GM11168 (cell line): ENCODE results near the gene TINCR.
"Not testable (repeated sequence)": the region's sequence is repeated elsewhere in the genome, so short reads cannot be mapped to it uniquely, and the experiment has no call there.

Experiments used
- in situ Hi-C: fragments of 300-500 bp; cut with MboI; formaldehyde crosslinking; loops from one replicate; pipeline ENCODE4 v1.12.0; 2022; ENCODE audit warnings: low sequenced_read_pairs; ENCODE audit not compliant: unreplicated experiment

The TINCR gene

DNA sequence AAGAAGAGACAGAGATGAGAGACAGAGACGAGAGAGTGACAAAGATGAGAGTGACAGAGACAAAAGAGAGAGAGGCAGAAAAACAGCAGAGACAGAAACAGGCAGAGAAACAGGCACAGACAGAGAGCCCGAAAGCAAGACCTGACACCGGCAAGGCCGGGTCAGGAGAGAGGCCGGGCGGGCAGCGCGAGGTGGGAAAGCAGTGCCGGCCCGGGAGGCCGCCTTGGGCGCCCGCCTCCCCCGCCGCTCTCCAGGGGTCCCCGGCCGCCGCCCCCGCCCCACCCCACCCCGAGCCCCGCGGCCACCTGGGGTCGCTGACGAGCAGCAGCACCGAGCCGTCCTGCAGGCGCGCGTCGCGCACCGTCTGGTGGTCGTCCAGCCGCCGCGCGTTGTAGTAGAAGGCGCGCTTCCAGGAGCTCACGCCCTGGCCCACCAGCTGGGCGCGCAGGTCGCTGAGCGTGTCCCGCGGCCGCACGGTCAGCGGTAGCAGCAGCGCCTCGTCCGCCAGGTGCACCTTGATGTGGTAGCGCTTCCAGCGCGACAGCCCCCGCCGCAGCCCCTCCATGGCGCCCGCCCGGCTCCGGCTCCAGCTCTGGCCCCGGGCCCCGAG lies at the start of gene TINCR:
TSS of gene TINCR (minus strand) at position 594 of the 610 bp plus-strand sequence.
- in situ Hi-C loops = no loop called here

DNA sequence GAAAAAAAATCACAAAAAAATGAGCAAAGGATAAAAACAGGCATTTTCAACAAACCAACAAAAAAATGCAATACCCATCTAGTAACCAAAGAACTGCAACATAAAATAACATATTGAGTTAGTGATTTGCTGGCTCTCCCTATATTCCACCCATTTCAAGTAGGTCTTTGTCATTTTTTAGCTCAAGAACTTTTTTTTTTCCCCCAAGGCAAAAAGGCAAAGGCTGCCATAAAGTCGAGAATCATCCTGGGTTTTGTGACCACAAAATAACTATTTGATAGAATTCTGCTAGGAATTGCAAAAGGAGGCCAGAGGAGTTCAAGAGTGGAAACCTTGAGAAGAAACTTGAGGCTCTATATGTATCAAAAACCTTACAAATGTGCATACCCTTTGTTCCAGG lies 49.3 kb upstream of the TINCR start:
- in situ Hi-C loops = no loop called here

DNA sequence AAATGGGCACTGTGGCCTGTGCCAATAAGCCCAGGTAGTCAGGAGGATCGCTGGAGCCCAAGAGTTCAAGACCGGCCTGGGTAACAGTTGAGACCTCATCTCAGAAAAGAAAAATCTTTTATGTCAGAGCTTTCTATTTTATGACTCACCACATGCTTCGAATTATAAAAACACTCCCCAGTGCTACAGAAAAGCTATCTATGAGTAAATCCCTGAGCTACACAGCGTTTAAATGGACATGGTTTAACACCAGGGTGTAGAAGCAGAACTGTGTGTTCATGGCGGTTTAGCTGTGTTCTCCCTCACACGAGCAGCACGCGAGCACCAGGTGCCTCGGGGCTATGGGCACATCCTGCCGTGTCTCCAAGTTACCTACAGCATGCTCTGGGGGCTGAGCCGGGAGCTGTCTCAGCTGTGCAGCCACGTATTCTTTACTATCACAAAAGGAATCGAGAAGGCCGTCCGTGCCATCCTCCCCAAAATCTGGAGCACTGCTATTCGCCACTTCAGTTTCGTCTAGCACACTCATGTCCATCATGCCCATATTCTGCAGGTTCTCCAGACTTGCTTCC lies 48.1 kb upstream of the TINCR start:
- in situ Hi-C loops = no loop called here

DNA sequence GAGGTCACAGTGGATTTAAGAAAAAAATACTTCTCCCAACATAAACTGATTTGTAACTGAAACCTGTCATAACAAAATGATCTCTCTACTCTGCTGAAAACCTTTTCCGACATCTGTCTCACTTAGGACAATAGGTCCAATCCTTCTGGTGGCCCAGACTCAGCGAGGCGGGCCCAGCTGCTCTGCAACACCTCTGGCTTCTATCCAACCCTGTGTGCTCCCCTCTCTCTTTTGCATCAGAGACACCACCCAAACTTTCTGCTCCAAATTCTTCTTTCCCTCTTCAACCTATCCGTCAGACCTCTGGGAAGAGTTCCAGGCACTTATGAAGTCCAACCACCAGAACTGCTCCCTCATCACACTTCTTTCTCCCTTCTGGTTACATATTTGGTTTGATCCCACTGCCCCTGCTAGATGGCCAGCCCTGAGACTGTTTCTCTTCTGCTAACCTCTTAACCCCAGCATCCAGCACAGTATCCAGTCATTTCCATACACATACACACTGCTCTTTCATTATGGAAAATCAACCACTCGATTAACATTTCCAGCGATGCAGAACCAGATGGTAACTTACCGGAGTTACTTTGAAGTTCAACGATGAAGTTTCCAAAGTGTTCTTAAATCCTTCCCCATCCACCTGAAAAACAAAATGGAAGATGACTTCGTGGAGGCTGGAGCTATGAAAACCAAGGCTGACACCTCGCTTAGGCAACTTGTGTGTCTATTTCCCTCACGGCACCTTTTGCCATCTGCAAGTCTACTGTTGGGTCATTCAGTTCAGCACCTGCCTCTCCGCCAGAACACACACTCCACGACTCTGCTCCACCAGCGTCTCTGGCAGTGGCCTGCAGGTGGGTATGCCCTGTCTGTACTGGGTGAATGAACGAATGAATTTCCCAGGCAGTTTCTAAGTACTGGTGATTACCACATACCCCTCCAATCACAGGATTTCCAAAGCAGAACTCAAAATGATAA lies 45.4 kb upstream of the TINCR start:
- in situ Hi-C loops = no loop called here

DNA sequence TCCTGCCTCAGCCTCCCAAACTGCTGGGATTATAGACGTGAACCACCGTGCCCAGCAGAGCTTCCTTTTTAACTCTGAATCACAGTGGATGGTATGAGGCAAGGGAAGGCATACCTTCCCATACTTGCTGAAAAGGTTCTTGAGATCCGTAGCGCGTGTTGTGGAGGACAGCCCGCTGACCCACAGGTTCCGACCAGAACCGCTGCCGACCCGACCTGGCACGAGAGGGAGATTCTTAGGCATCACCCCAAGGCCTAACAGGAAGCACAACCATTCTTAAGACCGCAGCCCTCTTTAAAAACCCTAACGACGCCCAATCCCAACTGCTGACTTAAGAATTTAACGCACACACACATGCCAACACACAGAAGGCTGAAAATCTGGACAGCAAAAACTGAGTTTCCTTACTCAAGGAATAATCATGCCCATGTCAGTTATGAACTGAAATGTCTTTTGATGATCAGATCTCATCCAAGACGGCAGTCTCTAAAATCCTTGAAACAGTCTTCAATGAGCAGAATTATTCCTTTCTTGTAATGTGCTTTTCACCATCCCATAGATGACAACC lies 42.2 kb upstream of the TINCR start:
- in situ Hi-C loops = no loop called here

DNA sequence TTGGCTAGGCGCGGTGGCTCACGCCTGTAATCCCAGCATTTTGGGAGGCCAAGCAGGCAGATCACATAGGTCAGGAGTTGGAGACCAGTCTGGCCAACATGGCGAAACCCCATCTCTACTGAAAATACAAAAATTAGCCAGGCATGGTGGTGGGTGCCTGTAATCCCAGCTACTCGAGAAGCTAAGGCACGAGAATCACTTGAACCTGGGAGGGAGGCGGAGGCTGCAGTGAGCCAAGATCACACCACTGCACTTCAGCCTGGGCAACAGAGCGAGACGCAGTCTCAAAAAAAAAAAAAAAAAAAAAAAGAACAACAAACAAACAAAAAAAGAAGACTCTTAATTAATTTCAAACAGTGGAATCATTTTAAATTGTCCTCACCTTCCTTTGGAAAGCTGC lies 41.0 kb upstream of the TINCR start:
- in situ Hi-C loops = not testable (repeated sequence)

DNA sequence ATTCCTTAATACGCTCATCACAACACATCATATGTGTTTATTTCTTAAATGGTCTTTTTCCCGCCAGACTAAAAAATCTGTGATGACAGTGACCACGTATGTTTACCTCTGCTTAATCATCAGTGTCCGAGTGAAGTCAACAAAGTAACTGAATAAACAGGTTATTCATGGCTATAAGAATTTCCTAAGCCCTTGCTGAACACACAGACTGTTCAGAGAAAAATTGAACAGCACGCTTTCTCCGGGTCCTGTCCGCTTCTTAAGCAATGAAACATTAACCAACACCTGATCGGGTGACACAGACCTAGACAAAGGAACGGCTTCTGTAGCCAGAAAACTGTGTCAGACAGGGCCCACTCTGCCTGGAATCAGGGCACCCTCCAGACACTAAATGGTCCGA lies 40.5 kb upstream of the TINCR start:
- in situ Hi-C loops = no loop called here

DNA sequence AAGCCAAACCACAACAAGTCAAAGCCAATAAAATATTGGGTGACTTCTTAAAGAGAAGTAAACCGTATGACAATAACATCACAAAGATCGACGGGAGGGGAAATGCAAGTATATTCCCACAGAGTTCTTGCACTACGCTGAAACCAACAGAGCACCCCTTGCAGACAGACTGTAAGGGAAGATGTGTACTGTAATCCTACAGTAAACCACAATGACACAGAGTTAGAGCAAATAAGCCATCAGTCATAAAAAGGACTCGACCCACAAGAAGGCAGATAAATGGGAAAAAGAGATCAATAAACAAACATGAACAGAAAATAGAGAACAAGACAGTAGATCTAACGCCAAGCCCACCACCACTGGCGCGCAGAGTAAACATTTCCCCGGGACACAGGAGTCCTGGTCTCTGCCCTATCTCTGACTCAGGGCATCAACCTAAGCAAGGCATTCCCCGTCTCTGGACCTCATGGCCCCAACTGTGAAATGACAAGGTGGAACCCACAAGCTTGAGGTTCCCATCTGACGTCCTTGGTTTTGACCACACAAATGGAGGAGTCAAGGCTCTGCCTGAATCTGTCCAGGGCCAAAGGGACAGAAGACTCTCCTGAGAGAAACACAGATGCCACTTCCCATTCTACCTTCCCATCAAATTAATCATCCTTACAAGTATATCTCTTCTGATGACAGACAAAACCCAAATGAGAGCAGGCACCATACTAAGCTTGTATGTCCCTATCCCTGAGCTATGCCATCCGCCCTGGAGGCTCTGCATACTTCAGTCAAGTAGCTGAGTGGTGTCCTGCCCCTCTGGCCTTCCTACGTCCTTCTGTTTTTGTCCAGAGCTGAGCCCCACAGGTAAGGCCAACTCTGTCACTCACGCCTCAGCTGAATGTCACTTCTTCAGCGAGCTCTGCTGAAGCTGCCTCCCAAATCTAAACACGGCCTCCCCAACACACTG lies 39.8 kb upstream of the TINCR start:
- in situ Hi-C loops = no loop called here

DNA sequence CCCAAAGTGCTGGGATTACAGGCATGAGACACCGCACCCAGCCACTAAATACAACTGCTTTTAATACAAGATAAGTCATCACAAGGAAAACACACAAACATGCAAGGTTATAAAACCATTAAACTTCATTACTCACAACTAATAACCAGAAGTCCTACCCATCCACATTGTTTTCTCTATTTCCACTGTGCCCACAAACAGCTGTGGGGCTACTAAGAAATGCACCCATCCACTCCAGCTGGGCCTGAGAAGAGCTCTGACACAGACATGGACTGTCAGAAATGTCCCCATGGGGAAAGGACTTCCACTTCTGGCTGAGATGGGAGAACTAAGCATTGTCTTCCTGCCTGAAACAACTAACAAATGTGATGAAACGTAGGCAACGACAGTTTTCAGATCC lies 37.6 kb upstream of the TINCR start:
- in situ Hi-C loops = no loop called here

DNA sequence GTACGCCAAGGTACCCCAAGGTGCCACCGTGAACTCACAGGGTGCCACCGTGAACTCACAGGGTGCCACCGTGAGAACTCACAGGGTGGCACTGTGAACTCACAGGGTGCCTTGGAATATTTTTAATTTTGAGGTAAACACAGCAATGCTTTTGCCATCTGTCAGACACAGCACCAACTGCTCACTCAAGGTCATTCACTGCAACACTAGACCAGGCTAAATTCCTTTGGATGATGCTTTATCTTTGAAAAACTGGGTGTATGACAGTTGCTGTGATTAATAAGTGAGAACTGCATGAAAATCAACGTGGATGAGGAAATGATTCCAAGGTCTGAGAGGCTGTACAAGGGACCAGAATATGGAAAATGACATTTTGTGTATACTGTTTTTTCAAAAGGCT lies 35.9 kb upstream of the TINCR start:
- in situ Hi-C loops = no loop called here

DNA sequence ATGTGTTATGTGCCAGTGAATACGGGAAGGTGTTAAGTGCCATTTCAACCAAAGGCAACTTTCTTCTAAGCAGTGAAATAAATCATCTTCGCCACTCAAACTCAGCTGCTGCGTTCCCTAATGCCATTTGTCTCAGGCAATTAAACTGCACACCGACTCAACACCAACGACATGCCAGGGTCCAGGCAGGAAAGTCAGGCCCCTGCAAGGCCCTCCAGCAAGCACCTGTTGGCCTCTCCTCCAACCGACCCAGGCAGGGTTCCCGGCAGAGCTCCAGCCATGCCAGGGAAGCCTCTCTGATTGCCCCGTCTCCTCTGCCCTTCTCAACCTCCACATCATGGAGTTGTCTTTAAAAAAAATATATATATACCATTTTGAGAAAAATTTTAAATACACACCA lies 33.0 kb upstream of the TINCR start:
- in situ Hi-C loops = no loop called here

DNA sequence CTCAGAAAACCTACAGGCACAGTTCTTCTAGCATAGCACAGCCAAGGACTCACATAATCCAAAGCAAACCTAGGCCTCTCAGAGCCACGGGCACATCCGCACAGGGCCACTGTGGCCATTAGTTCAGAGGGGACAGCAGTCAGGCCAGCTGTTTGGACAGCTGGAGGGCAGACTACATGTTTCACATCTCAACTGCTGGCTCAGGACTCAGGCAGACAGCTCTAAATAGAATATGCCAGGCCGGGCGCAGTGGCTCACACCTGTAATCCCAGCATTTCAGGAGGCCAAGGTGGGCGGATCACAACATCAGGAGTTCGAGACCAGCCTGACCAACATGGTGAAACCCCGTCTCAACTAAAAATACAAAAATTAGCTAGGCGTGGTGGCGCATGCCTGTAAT lies 28.0 kb upstream of the TINCR start:
- in situ Hi-C loops = no loop called here

DNA sequence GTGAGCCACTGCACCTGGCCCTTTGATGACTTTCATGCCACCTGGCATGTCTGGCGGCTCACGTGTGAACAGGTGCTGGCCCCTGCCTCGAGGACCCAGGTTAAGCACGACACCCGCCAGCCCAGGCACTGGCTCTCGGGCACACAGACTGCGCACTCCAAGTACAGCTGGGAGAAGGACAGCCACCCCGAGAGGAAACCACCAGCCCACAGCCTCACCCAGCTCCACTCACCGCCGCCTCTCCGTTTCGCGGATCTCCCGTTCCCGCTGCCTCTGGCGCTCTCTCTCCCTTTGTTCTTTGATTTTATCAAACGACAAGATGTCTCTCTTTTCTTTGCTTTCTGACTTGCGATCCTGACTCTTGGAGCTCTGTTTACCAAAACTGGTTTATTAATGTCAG lies 27.4 kb upstream of the TINCR start:
- in situ Hi-C loops = no loop called here

DNA sequence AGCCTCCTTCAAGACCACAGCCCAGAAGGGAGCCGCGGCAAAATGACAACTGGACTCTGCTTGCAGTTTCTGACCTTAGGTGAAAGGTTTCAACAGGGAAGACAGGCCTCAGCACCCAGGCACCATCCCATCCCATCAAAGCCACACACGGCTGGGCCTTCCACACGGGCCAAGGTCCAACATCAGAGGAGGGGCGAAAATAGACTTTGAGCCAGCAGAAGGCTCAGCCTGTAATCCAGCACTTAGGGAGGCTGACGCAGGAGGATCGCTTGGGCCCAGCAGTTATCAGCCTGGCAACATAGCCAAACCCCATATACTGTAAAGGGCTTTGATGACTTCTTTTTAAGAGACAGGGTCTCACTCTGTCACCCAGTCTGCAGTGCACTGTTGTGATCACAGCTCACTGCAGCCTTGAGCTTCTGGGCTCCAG lies 26.8 kb upstream of the TINCR start:
- in situ Hi-C loops = no loop called here

DNA sequence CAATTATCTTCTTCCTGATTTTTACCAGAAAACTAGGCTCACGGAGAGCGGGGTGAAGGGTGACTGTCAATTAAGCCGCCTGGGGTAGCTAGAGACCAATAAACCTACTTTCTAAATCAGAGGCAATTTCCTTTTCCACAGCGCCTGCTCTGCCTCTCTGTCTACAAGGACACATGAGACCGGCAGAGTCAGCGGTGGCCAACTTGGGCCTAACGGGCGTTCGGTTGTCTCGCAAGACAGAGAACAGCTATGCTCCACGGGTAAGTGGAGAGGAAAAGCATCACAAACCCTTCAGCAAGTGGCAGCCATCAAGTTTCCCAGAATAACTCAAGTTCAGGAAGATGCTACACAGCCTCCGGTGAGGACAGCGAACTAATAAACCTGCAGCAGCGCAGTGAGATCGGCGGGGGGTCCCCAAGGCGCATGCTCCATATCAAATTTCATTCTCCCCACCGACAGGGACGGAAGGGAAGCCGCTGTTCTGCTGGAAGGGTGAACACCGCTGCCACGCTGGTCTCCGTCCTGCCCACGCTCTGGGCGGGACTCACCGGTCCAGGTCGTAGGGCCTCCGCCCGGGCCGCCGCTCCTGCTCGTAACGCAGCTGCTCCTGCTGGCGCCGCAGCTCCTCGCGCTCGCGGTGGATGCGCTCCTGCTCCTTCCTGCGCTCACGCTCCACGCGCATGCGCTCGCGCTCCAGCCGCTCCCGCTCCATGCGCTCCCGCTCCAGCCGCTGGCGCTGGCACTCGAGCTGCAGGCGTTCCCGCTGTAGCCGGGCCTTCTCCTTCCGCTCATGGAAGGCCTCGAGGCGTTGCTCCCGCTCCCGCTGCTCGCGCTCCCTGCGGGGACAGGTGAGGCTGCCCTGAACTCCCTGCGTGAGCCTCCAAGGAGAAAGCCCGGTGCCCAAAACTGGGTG lies 25.8 kb upstream of the TINCR start:
- in situ Hi-C loops = no loop called here

DNA sequence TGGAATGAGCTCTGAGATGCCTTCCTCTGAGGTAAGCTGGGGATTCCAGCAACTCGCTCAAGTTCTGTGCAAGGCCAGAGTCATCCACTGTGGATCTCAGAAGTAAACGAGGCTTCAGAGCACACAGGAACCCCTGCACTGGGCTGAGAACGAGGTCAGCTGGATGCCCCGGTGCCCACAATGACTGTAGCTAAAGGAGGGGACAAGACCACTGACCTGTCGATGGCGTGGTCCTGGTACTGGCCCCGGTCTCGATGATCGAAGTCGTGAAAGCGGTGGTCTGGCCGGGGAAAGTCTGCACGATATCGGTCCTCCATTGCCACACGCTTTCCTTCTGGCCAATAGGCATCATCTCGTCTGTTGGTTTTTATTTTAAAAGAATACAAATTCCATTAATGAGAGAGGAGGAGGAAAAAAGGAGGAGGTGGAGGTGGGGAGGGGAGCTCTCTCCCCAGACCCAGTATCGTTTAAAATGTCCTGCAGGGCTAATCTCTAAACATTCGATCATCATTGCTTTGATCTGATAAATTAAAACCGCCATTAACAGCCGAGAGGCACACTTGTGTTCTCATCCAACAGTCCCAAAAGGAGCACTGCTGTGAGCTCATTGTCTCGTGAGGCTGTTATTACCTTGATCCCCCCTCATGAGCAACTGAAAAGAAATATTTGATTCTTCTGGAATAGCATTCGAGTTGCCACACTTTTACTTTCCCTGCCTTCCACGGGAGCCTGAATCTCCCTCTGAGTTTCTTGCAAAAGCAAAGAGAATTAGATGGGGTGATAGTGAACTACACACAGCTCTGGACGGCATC lies 25.0 kb upstream of the TINCR start:
- in situ Hi-C loops = no loop called here

DNA sequence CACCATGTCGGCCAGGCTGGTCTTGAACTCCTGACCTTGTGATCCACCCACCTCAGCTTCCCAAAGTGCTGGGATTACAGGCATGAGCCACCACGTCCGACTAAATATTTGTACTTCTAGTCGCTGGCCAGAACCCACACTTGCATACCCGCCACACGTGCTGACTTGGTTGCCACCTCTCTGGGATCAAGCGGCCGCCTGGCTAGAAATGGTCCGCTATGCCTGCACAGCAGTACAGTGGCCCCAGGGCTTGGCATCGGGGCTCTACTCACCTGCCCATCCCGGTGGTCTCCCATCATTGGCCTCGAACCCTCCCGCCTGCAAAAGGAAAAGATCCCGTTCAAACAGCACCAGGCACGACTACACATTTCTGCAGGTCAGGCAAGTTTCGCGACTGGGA lies 23.7 kb upstream of the TINCR start:
- in situ Hi-C loops = no loop called here

DNA sequence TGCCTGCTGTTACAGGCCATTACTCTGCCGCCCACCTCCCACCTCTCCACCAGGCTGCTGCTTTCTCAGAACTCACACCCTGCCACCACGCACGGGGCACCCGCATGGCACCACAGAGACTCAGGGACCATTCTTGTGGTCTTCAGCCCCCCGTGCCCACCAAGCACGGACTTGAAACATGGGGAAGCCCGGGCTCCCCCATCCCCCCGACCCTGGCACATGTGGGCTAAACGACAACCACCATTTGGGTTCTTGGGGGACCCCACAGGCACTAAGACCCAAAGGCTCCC lies 23.1 kb upstream of the TINCR start:
- in situ Hi-C loops = no loop called here
